ENCODE results near the gene SDCBP2. TPM values are rescaled to one million over a fixed set of nuclear protein-coding genes. Genes with fewer than 3 reads are reported as not detected.

The SDCBP2 gene
- total RNA-seq, 4 donors from 2014 or later: 132 to 427 (median 300) TPM

DNA sequence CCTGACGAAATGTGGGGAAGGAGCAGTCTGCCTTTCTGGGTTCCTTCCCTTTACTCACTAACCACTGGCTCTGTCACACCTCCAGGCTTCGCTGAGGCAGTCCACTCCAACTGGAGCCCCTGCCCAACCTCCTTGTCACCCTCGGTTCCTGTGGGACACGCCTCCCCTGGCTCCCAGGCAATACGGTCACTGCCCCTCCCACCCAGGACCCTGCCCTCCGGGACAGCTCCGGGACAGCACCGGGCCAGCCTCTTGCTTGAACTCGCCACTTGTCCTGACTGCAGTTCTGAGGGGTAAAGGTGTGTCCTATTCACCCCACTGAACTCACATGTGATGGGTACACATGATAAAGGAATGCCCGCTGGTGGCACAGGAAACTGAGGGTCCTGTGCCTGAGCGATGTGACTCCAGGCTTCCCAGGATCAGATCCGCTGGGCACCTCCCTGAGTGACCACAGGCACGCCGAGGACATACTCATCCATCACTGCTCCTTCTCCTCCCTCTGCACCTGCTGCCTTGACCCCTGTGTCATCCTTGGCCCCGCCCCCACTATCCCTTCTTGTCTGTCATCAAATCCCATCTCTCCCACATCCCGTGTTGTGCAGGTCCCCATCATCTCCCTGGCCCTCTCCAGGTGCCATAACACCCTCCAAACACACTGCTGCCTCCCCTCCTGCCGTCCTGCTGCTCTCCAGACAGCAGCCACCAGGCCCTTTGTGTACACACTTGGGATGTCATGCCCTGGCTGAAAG lies 7.9 kb downstream of the SDCBP2 start:
- H3K27me3 ChIP-seq: no peaks in the 10 kb centered on the region
- no peaks in the 10 kb centered on the region for H3K36me3 ChIP-seq
- H3K27ac ChIP-seq: no peak overlapping the region
- TF ChIP-seq POLR2AphosphoS5 (IDR thresholded peaks at IDR 0.05) (no peak), EP300 (IDR thresholded peaks at IDR 0.05; ENCODE audit: low read depth) (no peak), POLR2A (IDR thresholded peaks at IDR 0.05) (no peak)
- TF ChIP-seq, protein P1, sequence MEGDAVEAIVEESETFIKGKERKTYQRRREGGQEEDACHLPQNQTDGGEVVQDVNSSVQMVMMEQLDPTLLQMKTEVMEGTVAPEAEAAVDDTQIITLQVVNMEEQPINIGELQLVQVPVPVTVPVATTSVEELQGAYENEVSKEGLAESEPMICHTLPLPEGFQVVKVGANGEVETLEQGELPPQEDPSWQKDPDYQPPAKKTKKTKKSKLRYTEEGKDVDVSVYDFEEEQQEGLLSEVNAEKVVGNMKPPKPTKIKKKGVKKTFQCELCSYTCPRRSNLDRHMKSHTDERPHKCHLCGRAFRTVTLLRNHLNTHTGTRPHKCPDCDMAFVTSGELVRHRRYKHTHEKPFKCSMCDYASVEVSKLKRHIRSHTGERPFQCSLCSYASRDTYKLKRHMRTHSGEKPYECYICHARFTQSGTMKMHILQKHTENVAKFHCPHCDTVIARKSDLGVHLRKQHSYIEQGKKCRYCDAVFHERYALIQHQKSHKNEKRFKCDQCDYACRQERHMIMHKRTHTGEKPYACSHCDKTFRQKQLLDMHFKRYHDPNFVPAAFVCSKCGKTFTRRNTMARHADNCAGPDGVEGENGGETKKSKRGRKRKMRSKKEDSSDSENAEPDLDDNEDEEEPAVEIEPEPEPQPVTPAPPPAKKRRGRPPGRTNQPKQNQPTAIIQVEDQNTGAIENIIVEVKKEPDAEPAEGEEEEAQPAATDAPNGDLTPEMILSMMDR (IDR thresholded peaks at IDR 0.05): no peak
- in situ Hi-C loops (cut with MboI; ENCODE audit: low pct_ligation_motif_present in 1 of 4, low pct_unique_long_range_greater_than_20kb in 1 of 4, low sequenced_read_pairs in 3 of 4) (no loop called here), intact Hi-C loops (cut with DNase I; ENCODE audit: low total_unique reads) (no loop called here)
- H3K4me3 ChIP-seq: no peak overlapping the region
- no peak for DNase-seq
- 80% methylated on average over 17 of the region's 17 CpGs; no CpG with 5 or more reads in 1 of the 2 donors for WGBS, 2 donors (ENCODE audit: low coverage in 1 of 2)
- H3K4me1 ChIP-seq: peaks cover 4 to 13% (median 9%) of the 10 kb centered on the region in 4 donors
- H3K9me3 ChIP-seq: no peaks in the 10 kb centered on the region

DNA sequence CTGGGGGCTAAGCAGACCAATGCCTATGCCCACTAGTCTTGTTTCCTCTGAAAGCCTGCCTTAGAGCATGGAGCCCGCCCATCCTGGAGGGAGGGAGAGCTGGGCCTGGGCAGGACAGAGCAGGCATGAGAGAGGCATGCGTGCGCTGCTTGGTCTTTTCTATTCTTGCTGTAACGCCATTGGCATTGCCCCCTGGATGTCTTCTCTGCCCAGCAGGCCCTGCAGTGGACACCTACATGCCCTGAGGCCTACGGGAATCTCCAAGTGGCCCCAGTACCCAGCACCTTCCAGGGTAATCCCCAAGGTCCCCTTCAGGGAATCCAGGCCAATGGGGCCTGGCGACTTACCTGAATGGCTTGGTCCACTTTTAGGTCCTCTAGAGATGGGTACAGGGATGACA lies 8.9 kb downstream of the SDCBP2 start:
- in situ Hi-C loops (cut with MboI; ENCODE audit: low pct_ligation_motif_present in 1 of 4, low pct_unique_long_range_greater_than_20kb in 1 of 4, low sequenced_read_pairs in 3 of 4) (no loop called here), intact Hi-C loops (cut with DNase I; ENCODE audit: low total_unique reads) (no loop called here)
- WGBS, 2 donors (ENCODE audit: low coverage in 1 of 2): 89% methylated on average over 6 of the region's 6 CpGs; no CpG with 5 or more reads in 1 of the 2 donors

DNA sequence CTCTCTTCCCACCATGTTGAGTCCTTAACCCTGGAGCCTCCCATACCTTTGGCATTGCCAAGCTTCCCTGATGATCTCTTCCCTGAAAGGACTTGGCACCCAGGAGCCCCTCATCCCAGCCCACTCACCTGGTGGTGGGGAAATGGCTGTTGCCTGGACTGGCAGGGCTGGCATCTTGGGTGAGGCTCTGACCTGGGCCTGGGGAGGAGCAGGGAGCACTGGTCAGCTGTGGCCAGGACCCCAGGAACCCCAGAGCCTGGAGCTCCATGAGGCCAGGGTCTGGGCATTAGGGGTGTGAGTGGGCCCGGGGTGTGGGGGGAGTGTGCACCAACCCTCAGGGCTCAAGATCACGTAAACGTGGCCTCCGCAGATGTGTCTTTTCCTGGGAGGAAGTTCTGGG lies 9.5 kb downstream of the SDCBP2 start:
- H3K4me3 ChIP-seq: no peak overlapping the region
- H3K27me3 ChIP-seq: no peaks in the 10 kb centered on the region
- H3K27ac ChIP-seq: no peak overlapping the region
- peaks cover 0 to 4% (median 1%) of the 10 kb centered on the region in 4 donors for H3K4me1 ChIP-seq
- H3K9me3 ChIP-seq: no peaks in the 10 kb centered on the region
- no peaks in the 10 kb centered on the region for H3K36me3 ChIP-seq
- no peak for TF ChIP-seq POLR2A (IDR thresholded peaks at IDR 0.05)
- TF ChIP-seq, protein P1 (IDR thresholded peaks at IDR 0.05): no peak
- no peak for TF ChIP-seq EP300 (IDR thresholded peaks at IDR 0.05; ENCODE audit: low read depth)
- no peak for TF ChIP-seq POLR2AphosphoS5 (IDR thresholded peaks at IDR 0.05)
- in situ Hi-C loops (cut with MboI; ENCODE audit: low pct_ligation_motif_present in 1 of 4, low pct_unique_long_range_greater_than_20kb in 1 of 4, low sequenced_read_pairs in 3 of 4): loop anchor here (5.0 to 10.0 kb wide), 4 partner anchors 65 to 123 kb away; no protein-coding TSS in a partner anchor
- intact Hi-C loops (cut with DNase I; ENCODE audit: low total_unique reads): loop anchor here (10.0 kb wide), 1 partner anchor 145 kb away; the partner anchor contains the start of gene NSFL1C
- 100% methylated on average over 1 of the region's 4 CpGs; no CpG with 5 or more reads in 1 of the 2 donors for WGBS, 2 donors (ENCODE audit: low coverage in 1 of 2)
- DNase-seq: no peak

More for the DNA sequence above, 8.9 kb downstream of the SDCBP2 start:
- H3K36me3 ChIP-seq: no peaks in the 10 kb centered on the region
- H3K27ac ChIP-seq: no peak overlapping the region
- H3K27me3 ChIP-seq: no peaks in the 10 kb centered on the region
- DNase-seq: no peak
- H3K4me1 ChIP-seq: peaks cover 0 to 9% (median 6%) of the 10 kb centered on the region in 4 donors
- TF ChIP-seq, protein P1 (IDR thresholded peaks at IDR 0.05): no peak
- TF ChIP-seq POLR2AphosphoS5 (IDR thresholded peaks at IDR 0.05): no peak
- no peak for TF ChIP-seq POLR2A (IDR thresholded peaks at IDR 0.05)
- TF ChIP-seq EP300 (IDR thresholded peaks at IDR 0.05; ENCODE audit: low read depth): no peak
- no peaks in the 10 kb centered on the region for H3K9me3 ChIP-seq
- H3K4me3 ChIP-seq: no peak overlapping the region

DNA sequence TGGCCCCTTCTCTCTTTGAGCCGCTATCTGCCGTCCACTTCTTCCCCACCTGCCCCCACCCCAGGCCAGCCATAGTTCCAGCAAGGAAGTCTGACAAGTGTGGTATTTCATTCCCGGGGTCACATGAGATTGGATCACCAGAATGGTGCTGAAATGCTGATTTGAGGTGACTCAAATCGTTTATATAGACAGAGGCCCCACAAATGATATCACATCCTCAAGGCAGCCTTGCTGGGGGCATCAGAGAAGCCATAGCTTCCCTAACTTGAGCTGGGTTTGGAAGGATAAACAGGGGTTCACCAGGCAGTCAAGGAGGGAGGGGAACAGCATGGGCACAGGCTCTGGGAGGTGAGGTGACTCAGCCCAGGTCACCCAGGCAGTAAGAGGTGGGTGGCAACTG lies 9.9 kb downstream of the SDCBP2 start:
- H3K4me3 ChIP-seq: no peak overlapping the region
- intact Hi-C loops (cut with DNase I; ENCODE audit: low total_unique reads): loop anchor here (10.0 kb wide), 1 partner anchor 146 kb away; the partner anchor contains the start of gene NSFL1C
- WGBS, 2 donors (ENCODE audit: low coverage in 1 of 2): 88 to 100% methylated on average over 2 to 4 of the region's 4 CpGs
- H3K27me3 ChIP-seq: no peaks in the 10 kb centered on the region
- TF ChIP-seq EP300 (IDR thresholded peaks at IDR 0.05; ENCODE audit: low read depth) (no peak), POLR2AphosphoS5 (IDR thresholded peaks at IDR 0.05) (no peak)
- H3K27ac ChIP-seq: no peak overlapping the region
- no peaks in the 10 kb centered on the region for H3K36me3 ChIP-seq
- no peaks in the 10 kb centered on the region for H3K9me3 ChIP-seq
- no peak for DNase-seq
- in situ Hi-C loops (cut with MboI; ENCODE audit: low pct_ligation_motif_present in 1 of 4, low pct_unique_long_range_greater_than_20kb in 1 of 4, low sequenced_read_pairs in 3 of 4): loop anchor here (5.0 to 10.0 kb wide), 4 partner anchors 66 to 123 kb away; no protein-coding TSS in a partner anchor
- no peaks in the 10 kb centered on the region for H3K4me1 ChIP-seq
